Loucy (cell line): Measurements from ENCODE around the gene OLA1.

Source experiments
- EZH2phosphoT487 ChIP-seq: fragments of 200-600 bp; IDR thresholded peaks from 2 replicates; pipeline ENCODE4 v1.6.1; 2018; ENCODE audit warnings: antibody characterized with exemption, mild to moderate bottlenecking, moderate library complexity, borderline replicate concordance
- TF ChIP-seq, protein P1 (sequence below): fragments of 200-600 bp; sonication (generic); conservative IDR thresholded peaks from 2 replicates; pipeline ENCODE4 v1.5.1; 2014; ENCODE audit warnings: mild to moderate bottlenecking, antibody characterized with exemption, low read length

DNA sequence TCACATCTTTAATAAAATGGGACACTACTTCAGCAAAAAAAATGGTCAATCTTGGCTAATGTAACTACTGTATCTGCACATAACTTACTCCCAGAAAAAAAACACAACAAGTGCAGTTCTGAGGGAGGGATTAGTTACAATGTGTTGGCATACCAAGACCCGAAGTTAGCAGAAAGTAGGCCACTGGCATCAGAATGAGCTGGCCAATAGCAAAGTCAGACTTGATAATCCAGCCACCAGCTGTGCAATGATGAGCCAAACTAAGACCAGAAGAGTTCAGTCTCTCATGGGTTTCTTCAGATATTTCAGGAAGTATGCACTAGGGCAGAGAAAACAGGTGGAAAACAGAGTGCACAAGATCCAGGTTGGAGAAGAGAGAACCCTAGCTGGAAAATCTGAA is 65.3 kb downstream of the OLA1 start:
- TF ChIP-seq, protein P1, sequence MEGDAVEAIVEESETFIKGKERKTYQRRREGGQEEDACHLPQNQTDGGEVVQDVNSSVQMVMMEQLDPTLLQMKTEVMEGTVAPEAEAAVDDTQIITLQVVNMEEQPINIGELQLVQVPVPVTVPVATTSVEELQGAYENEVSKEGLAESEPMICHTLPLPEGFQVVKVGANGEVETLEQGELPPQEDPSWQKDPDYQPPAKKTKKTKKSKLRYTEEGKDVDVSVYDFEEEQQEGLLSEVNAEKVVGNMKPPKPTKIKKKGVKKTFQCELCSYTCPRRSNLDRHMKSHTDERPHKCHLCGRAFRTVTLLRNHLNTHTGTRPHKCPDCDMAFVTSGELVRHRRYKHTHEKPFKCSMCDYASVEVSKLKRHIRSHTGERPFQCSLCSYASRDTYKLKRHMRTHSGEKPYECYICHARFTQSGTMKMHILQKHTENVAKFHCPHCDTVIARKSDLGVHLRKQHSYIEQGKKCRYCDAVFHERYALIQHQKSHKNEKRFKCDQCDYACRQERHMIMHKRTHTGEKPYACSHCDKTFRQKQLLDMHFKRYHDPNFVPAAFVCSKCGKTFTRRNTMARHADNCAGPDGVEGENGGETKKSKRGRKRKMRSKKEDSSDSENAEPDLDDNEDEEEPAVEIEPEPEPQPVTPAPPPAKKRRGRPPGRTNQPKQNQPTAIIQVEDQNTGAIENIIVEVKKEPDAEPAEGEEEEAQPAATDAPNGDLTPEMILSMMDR: no peak
- no peak for TF ChIP-seq EZH2phosphoT487
